Neuronal stem cell (in vitro differentiated cells): ENCODE results near the gene CCDC30.
"Not testable (repeated sequence)": the region's sequence is repeated elsewhere in the genome, so short reads cannot be mapped to it uniquely, and the experiment has no call there.

Experiments
- DNase-seq: peaks from one replicate; pipeline ENCODE4 v3.0.0-alpha.2; 2013; ENCODE audit warnings: low spot score
- H2AFZ ChIP-seq: one replicate; pipeline ENCODE4 v1.6.1; 2013; ENCODE audit warnings: mild to moderate bottlenecking, low read length, inconsistent platforms
- H2AK5ac ChIP-seq: 2 replicates; pipeline ENCODE4 v1.6.1; 2013; ENCODE audit warnings: low read depth, mild to moderate bottlenecking, inconsistent platforms, low read length, moderate library complexity, mixed read lengths
- H2BK120ac ChIP-seq: 2 replicates; pipeline ENCODE4 v1.6.1; 2013; ENCODE audit warnings: low read depth, mild to moderate bottlenecking, inconsistent platforms, low read length, moderate library complexity, mixed read lengths
- H2BK12ac ChIP-seq: one replicate; pipeline ENCODE4 v1.6.1; 2013; ENCODE audit warnings: low read length, inconsistent platforms
- H2BK15ac ChIP-seq: 2 replicates; pipeline ENCODE4 v1.6.1; 2013; ENCODE audit warnings: mild to moderate bottlenecking, low read length, inconsistent platforms, mixed read lengths
- H2BK5ac ChIP-seq: one replicate; pipeline ENCODE4 v1.6.1; 2013; ENCODE audit warnings: inconsistent platforms, mild to moderate bottlenecking, low read length, moderate library complexity
- H3K14ac ChIP-seq: one replicate; pipeline ENCODE4 v1.6.1; 2013; ENCODE audit warnings: low read length, inconsistent platforms
- H3K18ac ChIP-seq: 2 replicates; pipeline ENCODE4 v1.6.1; 2013; ENCODE audit warnings: low read length, inconsistent platforms
- H3K23ac ChIP-seq: 2 replicates; pipeline ENCODE4 v1.6.1; 2013; ENCODE audit warnings: low read depth, mild to moderate bottlenecking, mixed read lengths, low read length, inconsistent platforms; ENCODE audit not compliant: poor library complexity
- H3K27ac ChIP-seq: replicated peaks from 3 replicates; pipeline ENCODE4 v1.5.1; 2013; ENCODE audit warnings: low read length, inconsistent platforms
- H3K27me3 ChIP-seq, 3 experiments: 2 replicates each; pipeline ENCODE4 v1.6.1; 2013; ENCODE audit warnings: low read length in 3 of 3, mild to moderate bottlenecking in 2 of 3, inconsistent platforms in 1 of 3, low read depth in 1 of 3, mixed read lengths in 1 of 3, moderate library complexity in 1 of 3; ENCODE audit not compliant: control insufficient read depth in 3 of 3, insufficient read depth in 3 of 3
- H3K36me3 ChIP-seq, 2 donors: replicated peaks in 1 of 2; 2 replicates each; pipeline ENCODE4 v1.6.1; 2013; ENCODE audit warnings: low read length in 2 of 2; ENCODE audit not compliant: control insufficient read depth in 2 of 2, insufficient read depth in 2 of 2
- H3K4ac ChIP-seq: 2 replicates; pipeline ENCODE4 v1.6.1; 2013; ENCODE audit warnings: inconsistent platforms, mild to moderate bottlenecking, low read length, moderate library complexity
- H3K4me1 ChIP-seq, 2 donors: 1 replicate in 1 of 2; 2 replicates in 1 of 2; pipeline ENCODE4 v1.6.1; 2013; ENCODE audit warnings: low read length in 2 of 2, low read depth in 1 of 2; ENCODE audit not compliant: control insufficient read depth in 2 of 2, insufficient read depth in 1 of 2
- H3K4me2 ChIP-seq: one replicate; pipeline ENCODE4 v1.6.1; 2013; ENCODE audit warnings: mild to moderate bottlenecking, low read length, inconsistent platforms; ENCODE audit not compliant: insufficient read depth, poor library complexity, severe bottlenecking
- H3K4me3 ChIP-seq, 2 donors: 2 replicates each; pipeline ENCODE4 v1.5.1; 2013; ENCODE audit warnings: low read length in 2 of 2, mild to moderate bottlenecking in 2 of 2, inconsistent platforms in 1 of 2, moderate library complexity in 1 of 2
- H3K79me1 ChIP-seq: one replicate; pipeline ENCODE4 v1.6.1; 2013; ENCODE audit warnings: low read depth, mild to moderate bottlenecking, inconsistent platforms, low read length, moderate library complexity
- H3K9ac ChIP-seq: one replicate; pipeline ENCODE4 v1.6.1; 2013; ENCODE audit warnings: mild to moderate bottlenecking, low read depth, low read length, inconsistent platforms; ENCODE audit not compliant: poor library complexity
- H3K9me3 ChIP-seq, 2 donors: replicated peaks in 1 of 2; 2 replicates each; pipeline versions ENCODE3 to v1.6.1; 2013; ENCODE audit warnings: low read length in 2 of 2, mild to moderate bottlenecking in 2 of 2, inconsistent platforms in 1 of 2, low read depth in 1 of 2, mixed read lengths in 1 of 2, moderate library complexity in 1 of 2; ENCODE audit not compliant: control insufficient read depth in 2 of 2, insufficient read depth in 1 of 2
- H4K8ac ChIP-seq: one replicate; pipeline ENCODE4 v1.6.1; 2013; ENCODE audit warnings: low read depth, mild to moderate bottlenecking, inconsistent platforms, low read length, moderate library complexity
- H4K91ac ChIP-seq: one replicate; pipeline ENCODE4 v1.6.1; 2013; ENCODE audit warnings: low read length, low read depth, mild to moderate bottlenecking, inconsistent platforms; ENCODE audit not compliant: poor library complexity
- WGBS, 2 donors: extraction: QIAGEN DNeasy Blood & Tissue Kit; methylation state at CpG; one replicate each; pipeline ENCODE4 v1.1.7; 2013; ENCODE audit warnings: missing lambda C conversion rate in 2 of 2, mixed read lengths in 1 of 2; ENCODE audit not compliant: insufficient read length in 2 of 2, insufficient replicate concordance in 1 of 2; ENCODE audit errors: extremely low coverage in 2 of 2; 5-methylcytosine and 5-hydroxymethylcytosine counted together

Gene CCDC30

DNA sequence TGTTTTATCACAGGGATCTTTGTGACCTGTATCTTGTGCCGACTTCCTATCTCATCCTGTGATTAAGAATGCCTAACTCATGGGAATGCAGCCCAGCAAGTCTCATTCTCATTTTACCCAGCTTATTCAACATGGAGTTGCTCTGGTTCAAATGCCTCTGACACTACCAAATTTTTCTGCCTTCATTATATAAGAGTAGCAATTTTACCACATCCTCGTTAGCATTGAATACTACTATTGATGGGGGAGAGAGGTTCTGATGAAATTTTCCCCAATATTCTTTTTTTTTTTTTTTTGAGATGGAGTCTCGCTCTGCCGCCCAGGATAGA is 150.7 kb downstream of the CCDC30 start:
- H3K9me3 ChIP-seq, result no peaks in the 10 kb centered on the region

DNA sequence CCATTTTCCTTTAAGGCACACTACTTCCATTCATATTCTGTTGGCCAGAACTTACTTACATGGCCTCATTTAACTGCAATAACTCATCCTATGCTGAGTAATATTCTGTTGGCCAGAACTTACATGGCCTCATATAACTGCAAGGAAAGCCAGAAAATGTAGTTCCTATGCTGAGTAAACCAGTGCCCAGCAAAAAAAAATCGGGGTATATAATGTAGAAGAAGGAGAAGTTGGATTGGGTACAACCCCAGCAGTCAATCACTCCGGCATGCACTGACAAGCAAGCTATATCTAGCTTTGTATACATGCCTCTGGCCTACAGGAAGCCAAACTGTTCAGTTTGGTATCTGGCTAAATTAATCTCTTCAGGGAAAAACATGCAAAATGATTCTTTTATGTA is 155.8 kb downstream of the CCDC30 start:
- Histone ChIP-seq H3K4me2 (no peak overlapping the region), H3K27me3 (peaks cover 0 to 6% (median 0%) of the 10 kb centered on the region in 3 experiments), H4K8ac (no peak overlapping the region), H3K27ac (no peak overlapping the region), H3K79me1 (no peaks in the 10 kb centered on the region), H2BK15ac (no peak overlapping the region), H2AFZ (no peak overlapping the region), H2BK120ac (no peak overlapping the region), H3K18ac (no peak overlapping the region), H3K14ac (no peak overlapping the region), H3K23ac (no peak overlapping the region), H3K9me3 (no peaks in the 10 kb centered on the region), H2BK12ac (no peak overlapping the region), H3K4ac (no peak overlapping the region), H2AK5ac (no peak overlapping the region), H2BK5ac (no peak overlapping the region), H3K9ac (no peak overlapping the region), H3K4me1 (no peaks in the 10 kb centered on the region), H3K36me3 (no peaks in the 10 kb centered on the region), H4K91ac (no peak overlapping the region), H3K4me3 (no peak overlapping the region)
- no peak for DNase-seq
- no CpG with 5 or more reads among the region's 2 CpGs for WGBS, 2 donors

More for the DNA sequence above, 150.7 kb downstream of the CCDC30 start:
- no CpG with 5 or more reads among the region's 4 CpGs for WGBS, 2 donors
- Histone ChIP-seq H3K18ac (no peak overlapping the region), H3K79me1 (no peaks in the 10 kb centered on the region), H3K27ac (no peak overlapping the region), H2BK5ac (no peak overlapping the region), H3K4me2 (no peak overlapping the region), H3K23ac (no peak overlapping the region), H3K27me3 (no peaks in the 10 kb centered on the region), H3K14ac (no peak overlapping the region), H4K8ac (no peak overlapping the region), H3K4me1 (no peaks in the 10 kb centered on the region), H2BK15ac (no peak overlapping the region), H4K91ac (no peak overlapping the region), H3K36me3 (no peaks in the 10 kb centered on the region), H2AFZ (no peak overlapping the region), H3K9ac (no peak overlapping the region), H2BK120ac (no peak overlapping the region), H3K4me3 (no peak overlapping the region), H2AK5ac (no peak overlapping the region), H2BK12ac (no peak overlapping the region), H3K4ac (no peak overlapping the region)
- no peak for DNase-seq

DNA sequence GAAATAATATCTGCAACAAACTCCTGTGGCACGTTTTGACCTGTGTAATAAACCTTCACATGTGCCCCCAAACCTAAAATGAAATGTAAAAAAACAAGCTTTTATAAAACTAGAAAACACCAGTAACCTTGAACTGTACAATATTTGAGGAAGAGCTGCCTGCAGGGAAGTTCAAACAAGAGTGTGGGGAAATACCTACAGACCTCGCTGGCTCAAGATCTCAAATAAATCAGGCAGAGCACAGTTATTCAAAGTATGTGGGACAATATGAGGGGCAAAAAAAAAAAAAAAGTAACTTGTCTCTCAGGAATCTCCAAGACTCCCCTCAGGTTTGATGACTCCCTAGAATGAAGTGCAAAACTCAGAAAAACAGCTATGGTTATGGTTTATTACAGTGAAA is 157.2 kb downstream of the CCDC30 start:
- no peak overlapping the region for H3K18ac ChIP-seq
- H3K4me2 ChIP-seq, result no peak overlapping the region
- H4K91ac ChIP-seq, result no peak overlapping the region
- no peaks in the 10 kb centered on the region for H3K4me1 ChIP-seq
- no peak overlapping the region for H3K27ac ChIP-seq
- no peak overlapping the region for H3K4me3 ChIP-seq
- H2BK5ac ChIP-seq, result no peak overlapping the region
- H2BK120ac ChIP-seq, result no peak overlapping the region
- DNase-seq, result no peak
- no peak overlapping the region for H3K23ac ChIP-seq
- no peak overlapping the region for H2BK12ac ChIP-seq
- H2BK15ac ChIP-seq, result no peak overlapping the region
- no peak overlapping the region for H2AK5ac ChIP-seq
- H3K27me3 ChIP-seq, result peaks cover 0 to 6% (median 0%) of the 10 kb centered on the region in 3 experiments
- H3K36me3 ChIP-seq, result no peaks in the 10 kb centered on the region
- no CpG with 5 or more reads among the region's 2 CpGs for WGBS, 2 donors
- no peak overlapping the region for H2AFZ ChIP-seq
- no peak overlapping the region for H3K9ac ChIP-seq
- H3K4ac ChIP-seq, result no peak overlapping the region
- H3K79me1 ChIP-seq, result no peaks in the 10 kb centered on the region
- no peak overlapping the region for H3K14ac ChIP-seq
- no peak overlapping the region for H4K8ac ChIP-seq
- H3K9me3 ChIP-seq, result no peaks in the 10 kb centered on the region

DNA sequence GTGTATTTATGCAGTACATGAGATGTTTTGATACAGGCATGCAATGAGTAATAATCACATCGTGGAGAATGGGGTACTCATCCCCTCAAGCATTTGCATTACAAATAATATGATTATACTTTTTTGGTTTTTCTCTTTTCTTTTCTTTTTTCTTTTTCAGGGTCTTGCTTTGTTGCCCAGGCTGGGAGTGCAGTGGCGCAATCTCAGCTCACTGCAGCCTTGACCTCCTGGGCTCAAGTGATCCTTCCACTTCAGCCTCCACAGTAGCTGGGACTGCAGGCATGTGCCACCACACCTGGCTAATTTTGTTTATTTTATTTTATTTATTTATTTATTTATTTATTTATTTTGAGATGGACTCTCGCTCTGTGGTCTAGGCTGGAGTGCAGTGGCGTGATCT is 158.1 kb downstream of the CCDC30 start:
- H3K4me1 ChIP-seq, H2AK5ac ChIP-seq, H3K18ac ChIP-seq, H3K9me3 ChIP-seq, H3K23ac ChIP-seq, H3K79me1 ChIP-seq, H2BK120ac ChIP-seq, H3K4me3 ChIP-seq, H3K27ac ChIP-seq, H3K36me3 ChIP-seq, DNase-seq, H3K9ac ChIP-seq, H2BK5ac ChIP-seq, H3K4ac ChIP-seq, H2AFZ ChIP-seq, H4K8ac ChIP-seq, H2BK15ac ChIP-seq, H2BK12ac ChIP-seq, H3K14ac ChIP-seq, H4K91ac ChIP-seq, H3K4me2 ChIP-seq, H3K27me3 ChIP-seq: not testable (repeated sequence)
- no CpG with 5 or more reads among the region's 4 CpGs for WGBS, 2 donors
